Measurements from ENCODE around the gene GASK1A.
"Not testable (repeated sequence)": the region's sequence is repeated elsewhere in the genome, so short reads cannot be mapped to it uniquely, and the experiment has no call there.

The GASK1A gene

DNA sequence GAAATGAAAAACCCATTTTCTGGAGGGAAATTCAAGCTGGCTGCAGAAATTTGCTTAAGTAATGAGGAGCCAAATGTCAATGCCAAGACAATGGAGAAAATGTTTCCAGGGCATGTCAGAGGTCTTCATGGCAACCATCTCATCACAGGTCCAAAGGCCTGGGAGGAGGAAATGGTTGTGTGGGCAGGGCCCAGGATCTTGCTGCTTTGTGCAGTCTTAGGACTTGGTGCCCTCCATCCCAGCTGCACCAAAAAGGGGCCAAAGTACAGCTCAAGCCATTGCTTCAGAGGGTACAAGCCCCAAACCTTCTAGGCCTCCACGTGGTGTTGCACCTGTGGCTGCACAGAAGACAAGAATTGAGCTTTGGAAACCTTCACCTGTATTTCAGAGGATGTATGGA lies 67.5 kb downstream of the GASK1A start:
- no peak for DNase-seq (ENCODE audit: low spot score in 2 of 2)
- Mint-ChIP-seq H3K4me3 (no peak overlapping the region), H3K27ac (ENCODE audit: low read depth) (no peak overlapping the region), H3K27me3 (no peaks in the 10 kb centered on the region), H3K36me3 (ENCODE audit: insufficient read depth) (no peaks in the 10 kb centered on the region), H3K9me3 (peaks cover 32% of the 10 kb centered on the region), H3K4me1 (no peaks in the 10 kb centered on the region)
- ATAC-seq (replicated peaks; ENCODE audit: extremely low read depth, poor library complexity, severe bottlenecking), result no peak

DNA sequence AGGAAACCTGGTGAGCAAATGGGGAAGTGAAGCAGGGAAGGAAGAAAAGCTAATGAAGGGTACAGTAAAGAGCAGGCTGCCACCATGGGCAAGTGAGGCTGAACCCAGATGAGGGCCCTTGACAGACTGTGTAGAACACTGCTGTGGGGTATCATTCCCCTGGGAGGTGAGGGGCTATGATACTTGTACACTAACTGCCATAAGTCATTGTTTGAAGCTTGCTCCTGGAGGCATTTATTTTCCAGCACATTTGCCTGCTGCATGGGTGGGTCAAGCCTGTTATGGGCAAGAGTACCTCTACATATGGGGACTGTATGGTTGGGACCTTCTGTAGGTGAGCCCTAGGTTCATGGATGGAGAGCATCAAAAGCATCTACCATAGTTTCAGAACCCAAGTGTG lies 69.4 kb downstream of the GASK1A start:
- no peaks in the 10 kb centered on the region for H3K36me3 Mint-ChIP-seq (ENCODE audit: insufficient read depth)
- H3K9me3 Mint-ChIP-seq, result peaks cover 36% of the 10 kb centered on the region
- H3K4me1 Mint-ChIP-seq, result no peaks in the 10 kb centered on the region
- ATAC-seq (replicated peaks; ENCODE audit: extremely low read depth, poor library complexity, severe bottlenecking), result no peak
- no peaks in the 10 kb centered on the region for H3K27me3 Mint-ChIP-seq
- DNase-seq (ENCODE audit: low spot score in 2 of 2), result no peak
- H3K27ac Mint-ChIP-seq (ENCODE audit: low read depth), result no peak overlapping the region
- no peak overlapping the region for H3K4me3 Mint-ChIP-seq

DNA sequence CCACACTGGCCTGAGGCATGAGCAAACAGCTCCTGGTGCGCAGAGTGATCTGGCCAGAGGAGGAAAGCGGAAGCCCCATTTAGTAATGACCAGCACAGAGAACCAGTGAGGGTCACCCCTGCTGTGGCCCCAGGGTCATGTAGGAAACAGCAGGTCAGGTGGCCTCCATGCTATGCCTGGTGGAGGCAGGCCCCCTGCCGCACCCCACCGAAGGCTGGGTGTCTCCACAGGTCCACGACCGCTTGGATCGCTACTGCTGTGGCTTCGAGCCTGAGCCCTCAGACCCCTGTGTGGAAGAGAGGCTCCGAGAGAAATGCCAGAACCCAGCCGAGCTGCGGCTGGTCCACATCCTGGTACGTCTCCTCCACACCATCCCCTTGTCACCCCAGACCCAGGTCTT lies 74.2 kb downstream of the GASK1A start:
- no peak for ATAC-seq (replicated peaks; ENCODE audit: extremely low read depth, poor library complexity, severe bottlenecking)
- Mint-ChIP-seq H3K9me3 (peaks cover 19% of the 10 kb centered on the region), H3K4me3 (no peak overlapping the region), H3K27ac (ENCODE audit: low read depth) (no peak overlapping the region), H3K27me3 (no peaks in the 10 kb centered on the region), H3K36me3 (ENCODE audit: insufficient read depth) (no peaks in the 10 kb centered on the region), H3K4me1 (no peaks in the 10 kb centered on the region)
- no peak for DNase-seq (ENCODE audit: low spot score in 2 of 2)

DNA sequence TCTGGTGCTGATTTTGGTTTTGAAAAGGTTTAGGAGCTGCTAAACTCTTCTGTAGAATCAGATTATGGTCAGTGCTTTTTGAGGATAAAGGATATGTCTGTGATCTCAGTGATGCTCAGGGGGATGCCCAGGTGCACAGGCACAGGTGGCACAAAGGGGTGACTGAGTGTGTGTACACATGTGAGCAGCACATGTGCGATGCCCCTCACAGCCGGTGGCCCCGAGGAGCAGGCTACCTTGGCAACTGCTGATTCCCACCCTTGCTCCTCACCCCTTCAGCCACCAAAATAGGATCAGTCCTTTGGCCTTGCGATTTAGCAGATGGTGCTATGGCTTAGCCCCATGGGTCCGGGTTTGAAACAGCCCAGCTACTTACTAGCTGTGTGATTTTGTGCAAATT lies 75.6 kb downstream of the GASK1A start:
- no peaks in the 10 kb centered on the region for H3K4me1 Mint-ChIP-seq
- DNase-seq (ENCODE audit: low spot score in 2 of 2), result no peak
- H3K9me3 Mint-ChIP-seq, result peaks cover 12% of the 10 kb centered on the region
- no peak overlapping the region for H3K4me3 Mint-ChIP-seq
- H3K27ac Mint-ChIP-seq (ENCODE audit: low read depth), result no peak overlapping the region
- no peak for ATAC-seq (replicated peaks; ENCODE audit: extremely low read depth, poor library complexity, severe bottlenecking)
- no peaks in the 10 kb centered on the region for H3K27me3 Mint-ChIP-seq
- no peaks in the 10 kb centered on the region for H3K36me3 Mint-ChIP-seq (ENCODE audit: insufficient read depth)

DNA sequence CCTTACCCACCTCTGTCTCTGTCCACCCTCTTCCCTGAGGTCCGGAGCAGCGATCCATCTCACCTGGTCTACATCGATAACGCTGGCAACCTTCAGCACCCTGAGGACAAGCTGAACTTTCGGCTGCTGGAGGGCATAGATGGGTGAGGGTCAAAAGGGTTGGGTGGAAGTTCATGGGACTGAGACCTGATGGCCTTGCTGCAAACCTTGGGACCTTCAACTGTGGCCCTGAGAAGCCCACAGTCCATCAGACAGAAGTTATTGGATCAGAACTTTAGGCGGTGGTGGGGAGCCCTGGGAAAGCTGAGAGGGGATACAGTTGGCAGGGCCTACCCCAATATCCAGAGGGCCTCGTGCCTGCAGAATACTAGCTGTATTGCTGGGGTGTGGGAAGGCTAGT lies 76.3 kb downstream of the GASK1A start:
- peaks cover 3% of the 10 kb centered on the region for H3K4me1 Mint-ChIP-seq
- H3K27me3 Mint-ChIP-seq, result no peaks in the 10 kb centered on the region
- ATAC-seq (replicated peaks; ENCODE audit: extremely low read depth, poor library complexity, severe bottlenecking) (no peak), DNase-seq (ENCODE audit: low spot score in 2 of 2) (no peak)
- H3K9me3 Mint-ChIP-seq, result peaks cover 10% of the 10 kb centered on the region
- H3K36me3 Mint-ChIP-seq (ENCODE audit: insufficient read depth), result no peaks in the 10 kb centered on the region
- H3K27ac Mint-ChIP-seq (ENCODE audit: low read depth), result no peak overlapping the region
- H3K4me3 Mint-ChIP-seq, result no peak overlapping the region

DNA sequence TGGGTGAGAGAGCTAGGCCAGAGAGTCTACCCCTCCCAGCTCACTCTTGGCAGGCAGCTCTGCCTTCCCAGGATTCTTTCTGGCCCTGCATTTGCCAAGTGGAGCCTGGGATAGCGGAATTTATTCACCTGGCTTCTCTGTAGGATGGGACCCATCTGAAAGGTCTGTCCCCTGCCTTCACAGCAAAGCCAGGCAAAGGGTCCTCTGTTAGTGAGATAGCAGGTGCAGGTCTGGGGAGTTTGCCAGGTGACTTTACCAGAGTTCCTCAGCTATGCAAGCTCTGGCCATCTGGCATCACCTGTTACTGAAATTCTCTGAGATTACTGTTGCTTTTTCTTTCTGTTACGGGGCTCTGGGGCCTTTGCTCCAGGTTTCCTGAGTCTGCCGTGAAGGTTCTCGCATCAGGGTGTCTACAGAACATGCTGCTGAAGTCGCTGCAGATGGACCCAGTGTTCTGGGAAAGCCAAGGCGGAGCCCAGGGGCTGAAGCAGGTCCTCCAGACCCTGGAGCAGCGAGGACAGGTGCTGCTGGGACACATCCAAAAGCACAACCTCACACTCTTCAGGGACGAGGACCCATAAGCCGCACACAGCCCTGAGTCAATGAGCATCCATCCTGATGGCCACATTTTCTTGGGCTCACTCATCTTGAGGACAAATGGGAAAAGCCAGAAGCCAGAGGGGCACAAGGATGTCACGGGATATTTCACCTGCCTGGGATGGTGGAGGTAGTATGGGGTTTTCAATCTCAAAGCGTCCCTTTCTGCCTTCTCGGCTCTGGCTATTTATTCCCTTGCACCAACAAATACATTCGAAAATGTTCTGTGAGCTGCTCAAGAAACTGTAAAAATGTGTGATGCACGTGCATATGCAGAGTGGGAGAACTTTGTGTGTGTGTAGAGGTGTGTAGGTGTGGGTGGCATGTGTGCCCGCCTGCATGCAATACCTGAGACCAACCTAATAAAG lies 77.0 kb downstream of the GASK1A start:
- Mint-ChIP-seq H3K9me3 (peaks cover 5% of the 10 kb centered on the region), H3K27me3 (no peaks in the 10 kb centered on the region), H3K27ac (ENCODE audit: low read depth) (no peak overlapping the region), H3K36me3 (ENCODE audit: insufficient read depth) (peaks cover 1% of the 10 kb centered on the region), H3K4me1 (peaks cover 9% of the 10 kb centered on the region), H3K4me3 (no peak overlapping the region)
- ATAC-seq (replicated peaks; ENCODE audit: extremely low read depth, poor library complexity, severe bottlenecking), result no peak
- DNase-seq (ENCODE audit: low spot score in 2 of 2), result no peak

DNA sequence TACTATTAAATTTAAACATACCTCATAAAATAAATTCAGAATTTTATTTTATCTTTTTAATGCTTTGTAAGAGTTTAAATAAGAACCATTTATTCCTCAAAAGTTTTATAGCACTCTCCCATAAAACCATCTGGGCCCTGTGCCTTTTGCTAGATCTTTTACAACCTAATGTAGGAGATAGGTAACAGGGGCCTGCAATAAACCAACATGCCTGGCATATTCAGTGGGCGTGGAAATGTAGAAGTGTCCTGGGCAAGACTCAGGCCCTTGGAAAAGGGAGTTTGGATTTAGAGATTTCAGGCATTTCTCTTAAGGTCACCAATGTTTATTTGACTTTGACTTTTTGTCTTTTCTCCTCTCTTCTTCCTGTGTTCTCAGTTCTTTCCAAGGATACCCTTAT lies 80.3 kb downstream of the GASK1A start:
- Mint-ChIP-seq H3K4me1 (peaks cover 9% of the 10 kb centered on the region), H3K36me3 (ENCODE audit: insufficient read depth) (peaks cover 1% of the 10 kb centered on the region), H3K27ac (ENCODE audit: low read depth) (no peak overlapping the region), H3K27me3 (no peaks in the 10 kb centered on the region), H3K4me3 (no peak overlapping the region), H3K9me3 (no peaks in the 10 kb centered on the region)
- DNase-seq (ENCODE audit: low spot score in 2 of 2) (no peak), ATAC-seq (replicated peaks; ENCODE audit: extremely low read depth, poor library complexity, severe bottlenecking) (no peak)

DNA sequence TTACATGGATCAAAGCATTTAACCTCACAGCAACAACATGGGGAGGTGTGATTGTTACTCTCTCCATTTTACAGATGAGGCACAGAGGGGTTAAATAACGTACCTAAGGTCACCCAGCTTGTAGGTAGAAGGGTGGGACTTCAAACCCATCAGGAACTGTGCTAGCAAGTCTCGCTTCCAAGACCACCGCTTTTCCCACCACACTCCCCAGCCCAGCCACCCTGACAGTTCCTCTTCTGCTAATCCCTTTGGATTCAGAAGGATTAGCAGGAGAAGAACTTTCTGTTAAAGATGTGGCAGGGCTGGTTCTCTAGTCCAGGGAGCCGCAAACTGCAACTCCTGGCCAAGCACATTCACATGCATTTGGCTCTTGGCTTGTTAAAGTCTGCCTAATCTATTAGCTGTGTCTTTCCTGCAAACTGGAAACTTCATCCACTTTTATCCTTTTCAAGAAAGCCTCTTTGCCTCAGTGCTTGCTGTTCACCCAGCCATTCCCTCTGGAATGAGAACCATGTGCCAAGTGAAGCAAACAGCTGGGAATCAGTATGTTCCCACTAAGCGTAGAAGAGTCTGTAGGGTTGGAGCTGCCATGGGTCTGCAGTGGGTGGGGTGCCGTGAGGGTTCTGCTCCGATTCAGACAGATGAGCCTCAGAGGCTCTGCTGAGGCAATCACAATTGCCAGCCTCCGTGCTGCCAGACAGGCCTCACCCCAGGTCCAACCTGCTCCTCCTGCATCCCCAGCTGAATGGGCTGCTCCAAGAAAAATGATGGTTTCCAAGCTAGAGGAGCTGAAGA lies 82.2 kb downstream of the GASK1A start:
- Mint-ChIP-seq H3K4me1 (peaks cover 9% of the 10 kb centered on the region), H3K9me3 (no peaks in the 10 kb centered on the region), H3K27ac (ENCODE audit: low read depth) (no peak overlapping the region), H3K27me3 (no peaks in the 10 kb centered on the region), H3K4me3 (no peak overlapping the region), H3K36me3 (ENCODE audit: insufficient read depth) (peaks cover 1% of the 10 kb centered on the region)
- no peak for ATAC-seq (replicated peaks; ENCODE audit: extremely low read depth, poor library complexity, severe bottlenecking)
- no peak for DNase-seq (ENCODE audit: low spot score in 2 of 2)

DNA sequence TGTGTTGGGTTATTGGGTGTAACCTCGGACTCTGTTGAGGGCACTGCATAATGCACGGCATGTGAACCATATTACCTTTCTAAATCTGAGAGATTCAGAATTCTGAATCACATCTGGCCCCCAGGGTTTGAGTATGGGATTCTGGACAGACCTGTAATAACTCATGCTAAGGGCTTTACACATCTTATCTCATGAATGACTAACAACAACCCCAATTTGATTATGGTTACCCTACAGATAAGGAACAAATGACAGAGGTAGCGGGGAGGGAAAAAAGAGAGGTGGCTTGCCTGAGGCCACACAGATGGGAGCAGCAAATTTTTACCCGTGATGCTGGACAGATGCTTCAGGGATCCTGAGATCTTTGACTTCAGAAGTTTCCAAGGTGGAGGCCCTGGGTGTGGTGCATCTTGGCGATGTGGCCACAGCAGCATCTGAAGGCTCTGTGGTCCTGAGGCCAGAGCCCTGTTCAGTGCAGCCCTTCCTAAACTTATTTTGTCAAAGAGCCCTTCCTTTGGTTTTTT lies 83.0 kb downstream of the GASK1A start:
- no peaks in the 10 kb centered on the region for H3K9me3 Mint-ChIP-seq
- peaks cover 1% of the 10 kb centered on the region for H3K36me3 Mint-ChIP-seq (ENCODE audit: insufficient read depth)
- no peak for ATAC-seq (replicated peaks; ENCODE audit: extremely low read depth, poor library complexity, severe bottlenecking)
- H3K4me1 Mint-ChIP-seq, result peaks cover 9% of the 10 kb centered on the region
- H3K27ac Mint-ChIP-seq (ENCODE audit: low read depth), result no peak overlapping the region
- H3K27me3 Mint-ChIP-seq, result no peaks in the 10 kb centered on the region
- no peak overlapping the region for H3K4me3 Mint-ChIP-seq
- no peak for DNase-seq (ENCODE audit: low spot score in 2 of 2)

DNA sequence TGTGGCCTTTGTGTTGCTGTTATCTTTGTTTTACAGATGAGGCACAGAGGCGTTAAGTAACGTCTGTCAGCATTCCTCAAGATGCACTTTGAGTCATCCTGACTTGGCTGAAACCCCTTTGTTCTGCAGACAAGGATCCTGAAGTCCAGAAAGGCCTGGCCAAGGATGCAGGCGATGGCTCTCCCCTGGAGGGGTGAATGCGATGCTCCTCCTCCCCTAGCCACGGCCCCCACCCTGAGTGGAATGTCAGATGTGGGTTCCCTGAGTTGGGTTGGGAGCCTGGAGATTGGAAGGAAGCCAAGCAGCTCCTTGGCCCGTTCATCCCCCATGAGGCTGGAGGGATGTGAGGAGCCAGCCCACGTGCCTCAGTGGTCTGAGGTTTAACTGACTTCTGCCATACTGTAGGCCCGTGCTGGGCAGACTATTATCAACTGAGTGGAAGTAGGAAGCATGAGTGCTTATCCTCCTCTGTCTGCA lies 83.5 kb downstream of the GASK1A start:
- H3K9me3 Mint-ChIP-seq, result no peaks in the 10 kb centered on the region
- ATAC-seq (replicated peaks; ENCODE audit: extremely low read depth, poor library complexity, severe bottlenecking) (no peak), DNase-seq (ENCODE audit: low spot score in 2 of 2) (no peak)
- H3K4me3 Mint-ChIP-seq, result no peak overlapping the region
- H3K27ac Mint-ChIP-seq (ENCODE audit: low read depth), result no peak overlapping the region
- H3K27me3 Mint-ChIP-seq, result no peaks in the 10 kb centered on the region
- peaks cover 1% of the 10 kb centered on the region for H3K36me3 Mint-ChIP-seq (ENCODE audit: insufficient read depth)
- H3K4me1 Mint-ChIP-seq, result peaks cover 9% of the 10 kb centered on the region

DNA sequence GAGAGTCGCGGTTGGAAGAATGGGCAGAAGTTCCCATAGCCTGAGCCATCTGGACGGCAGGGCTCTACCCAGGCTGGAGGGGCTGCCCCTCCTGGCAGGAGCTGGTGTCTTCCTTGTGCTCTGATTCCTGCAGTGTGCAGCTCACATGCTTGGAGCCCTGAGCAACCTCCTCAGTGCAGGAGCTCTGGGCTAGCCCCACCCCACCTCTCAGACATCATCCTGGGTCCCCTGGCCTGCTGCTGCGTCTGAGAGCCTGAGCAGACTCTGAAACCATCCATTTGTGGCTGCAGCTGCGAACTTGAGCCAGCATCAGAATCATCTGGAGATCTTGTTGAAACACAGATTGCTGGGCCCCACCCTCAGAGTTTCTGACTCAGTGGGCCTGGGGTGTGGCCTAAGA lies 84.0 kb downstream of the GASK1A start:
- Mint-ChIP-seq H3K27me3 (no peaks in the 10 kb centered on the region), H3K4me3 (no peak overlapping the region), H3K9me3 (no peaks in the 10 kb centered on the region), H3K27ac (ENCODE audit: low read depth) (no peak overlapping the region), H3K4me1 (peaks cover 9% of the 10 kb centered on the region), H3K36me3 (ENCODE audit: insufficient read depth) (peaks cover 1% of the 10 kb centered on the region)
- ATAC-seq (replicated peaks; ENCODE audit: extremely low read depth, poor library complexity, severe bottlenecking) (no peak), DNase-seq (ENCODE audit: low spot score in 2 of 2) (no peak)

DNA sequence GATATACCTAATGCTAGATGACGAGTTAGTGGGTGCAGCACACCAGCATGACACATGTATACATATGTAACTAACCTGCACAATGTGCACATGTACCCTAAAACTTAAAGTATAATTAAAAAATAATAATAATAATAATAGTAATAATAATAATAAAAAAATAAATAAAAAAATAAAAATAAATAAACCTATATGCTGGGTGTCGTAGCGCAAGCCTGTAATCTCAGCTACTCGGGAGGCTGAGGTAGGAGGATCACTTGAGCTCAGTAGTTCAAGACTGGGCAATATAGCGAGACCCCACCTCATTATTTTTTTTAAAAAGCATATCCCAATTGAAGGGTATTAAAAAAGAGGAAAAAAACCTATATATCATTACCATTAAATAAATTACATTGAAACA lies 91.6 kb downstream of the GASK1A start:
- H3K4me1 Mint-ChIP-seq; H3K36me3 Mint-ChIP-seq (ENCODE audit: insufficient read depth); H3K9me3 Mint-ChIP-seq; ATAC-seq (replicated peaks; ENCODE audit: extremely low read depth, poor library complexity, severe bottlenecking); H3K4me3 Mint-ChIP-seq; H3K27ac Mint-ChIP-seq (ENCODE audit: low read depth); DNase-seq (ENCODE audit: low spot score in 2 of 2); H3K27me3 Mint-ChIP-seq: not testable (repeated sequence)

Data from central memory CD8-positive, alpha-beta T cell (primary cell).